WERI-Rb-1 (cell line): ENCODE data around the gene ATRNL1.

Experiments used
- DNase-seq: peaks from one replicate; pipeline ENCODE4 v3.0.0-alpha.2; 2020
- H3K27ac ChIP-seq: fragments of 250-450 bp; sonication (Bioruptor Pico); 2 replicates; pipeline ENCODE4 v1.5.1; 2020; ENCODE audit warnings: mild to moderate bottlenecking, moderate library complexity
- H3K27me3 ChIP-seq: fragments of 250-450 bp; sonication (Bioruptor Pico); 2 replicates; pipeline ENCODE4 v1.5.1; 2021; ENCODE audit warnings: mild to moderate bottlenecking, low read depth, moderate library complexity; ENCODE audit not compliant: insufficient read depth, severe bottlenecking
- H3K36me3 ChIP-seq: fragments of 250-450 bp; sonication (Bioruptor Pico); 2 replicates; pipeline ENCODE4 v1.5.1; 2020; ENCODE audit warnings: mild to moderate bottlenecking, moderate library complexity
- H3K4me3 ChIP-seq: 2 replicates; pipeline ENCODE4 v1.5.1; 2011; ENCODE audit warnings: low read depth, mild to moderate bottlenecking, control low read depth, low read length
- H3K9me3 ChIP-seq: fragments of 250-450 bp; sonication (Bioruptor Pico); 2 replicates; pipeline ENCODE4 v1.5.1; 2021; ENCODE audit warnings: mild to moderate bottlenecking, moderate library complexity; ENCODE audit not compliant: severe bottlenecking
- TF ChIP-seq, protein P1 (sequence below): IDR thresholded peaks from 2 replicates; pipeline ENCODE4 v1.5.1; 2011; ENCODE audit warnings: low read depth, mild to moderate bottlenecking, control low read depth, inconsistent platforms, low read length

The ATRNL1 gene

GRCh38 chr10:115047705-115048104 lies 45.5 kb upstream of the ATRNL1 start:
- H3K4me3 ChIP-seq, result no peak overlapping the region
- H3K9me3 ChIP-seq, result no peaks in the 10 kb centered on the region
- DNase-seq, result no peak
- TF ChIP-seq, protein P1, sequence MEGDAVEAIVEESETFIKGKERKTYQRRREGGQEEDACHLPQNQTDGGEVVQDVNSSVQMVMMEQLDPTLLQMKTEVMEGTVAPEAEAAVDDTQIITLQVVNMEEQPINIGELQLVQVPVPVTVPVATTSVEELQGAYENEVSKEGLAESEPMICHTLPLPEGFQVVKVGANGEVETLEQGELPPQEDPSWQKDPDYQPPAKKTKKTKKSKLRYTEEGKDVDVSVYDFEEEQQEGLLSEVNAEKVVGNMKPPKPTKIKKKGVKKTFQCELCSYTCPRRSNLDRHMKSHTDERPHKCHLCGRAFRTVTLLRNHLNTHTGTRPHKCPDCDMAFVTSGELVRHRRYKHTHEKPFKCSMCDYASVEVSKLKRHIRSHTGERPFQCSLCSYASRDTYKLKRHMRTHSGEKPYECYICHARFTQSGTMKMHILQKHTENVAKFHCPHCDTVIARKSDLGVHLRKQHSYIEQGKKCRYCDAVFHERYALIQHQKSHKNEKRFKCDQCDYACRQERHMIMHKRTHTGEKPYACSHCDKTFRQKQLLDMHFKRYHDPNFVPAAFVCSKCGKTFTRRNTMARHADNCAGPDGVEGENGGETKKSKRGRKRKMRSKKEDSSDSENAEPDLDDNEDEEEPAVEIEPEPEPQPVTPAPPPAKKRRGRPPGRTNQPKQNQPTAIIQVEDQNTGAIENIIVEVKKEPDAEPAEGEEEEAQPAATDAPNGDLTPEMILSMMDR, result no peak
- H3K36me3 ChIP-seq, result no peaks in the 10 kb centered on the region
- no peak overlapping the region for H3K27ac ChIP-seq
- no peaks in the 10 kb centered on the region for H3K27me3 ChIP-seq

DNA sequence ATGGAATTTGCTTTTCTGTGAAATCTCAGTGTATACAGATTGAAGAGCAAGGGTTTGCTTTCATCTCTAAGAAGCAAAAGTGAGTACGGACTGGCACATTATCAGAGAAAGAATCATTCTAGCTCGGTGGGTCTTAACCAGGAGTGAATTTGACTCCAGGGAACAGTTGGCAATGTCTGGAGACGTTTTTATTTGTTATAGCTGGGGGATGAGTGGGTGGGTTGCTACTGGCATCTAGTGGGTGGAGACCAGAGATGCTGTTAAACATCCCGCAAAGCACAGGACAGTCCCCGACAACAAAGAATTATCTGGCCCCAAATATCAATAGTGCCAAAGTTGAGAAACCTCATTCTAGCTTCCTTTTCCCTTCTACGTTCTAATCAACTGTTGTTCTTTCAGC lies 43.8 kb upstream of the ATRNL1 start:
- Histone ChIP-seq H3K9me3 (no peaks in the 10 kb centered on the region), H3K36me3 (no peaks in the 10 kb centered on the region), H3K27me3 (no peaks in the 10 kb centered on the region), H3K27ac (no peak overlapping the region), H3K4me3 (no peak overlapping the region)
- DNase-seq, result no peak
- TF ChIP-seq, protein P1, result no peak

- no peak for DNase-seq
- H3K36me3 ChIP-seq, result no peaks in the 10 kb centered on the region
Observed at GRCh38 chr10:115049960-115050359, 43.2 kb upstream of the ATRNL1 start.

DNA sequence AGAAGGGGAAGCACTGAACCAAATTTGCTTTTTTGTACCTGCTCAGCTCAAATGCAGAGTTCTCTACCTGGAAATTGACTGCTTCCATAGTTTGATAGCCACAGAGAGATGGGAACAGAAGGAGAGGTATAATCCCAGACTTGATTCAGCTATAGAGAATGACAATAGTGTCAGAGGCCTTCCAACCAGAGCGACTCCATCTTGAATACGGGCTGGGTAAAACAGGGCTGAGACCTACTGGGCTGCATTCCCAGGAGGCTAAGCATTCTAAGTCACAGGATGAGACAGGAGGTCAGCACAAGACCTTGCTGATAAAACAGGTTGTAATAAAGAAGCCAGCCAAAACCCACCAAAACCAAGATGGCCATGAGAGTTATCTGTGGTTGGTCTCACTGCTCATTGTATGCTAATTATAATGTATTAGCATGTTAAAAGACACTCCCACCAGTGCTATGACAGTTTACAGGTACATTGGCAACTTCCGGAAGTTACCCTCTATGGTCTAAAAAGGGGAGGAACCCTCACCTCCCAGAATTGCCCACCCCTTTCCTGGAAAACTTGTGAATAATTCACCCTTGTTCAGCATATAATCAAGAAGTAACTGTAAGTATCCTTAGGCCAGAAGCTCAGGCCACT lies 42.7 kb upstream of the ATRNL1 start:
- no peak for DNase-seq
- no peaks in the 10 kb centered on the region for H3K9me3 ChIP-seq
- H3K27ac ChIP-seq, result no peak overlapping the region
- TF ChIP-seq, protein P1, result no peak
- H3K4me3 ChIP-seq, result no peak overlapping the region
- no peaks in the 10 kb centered on the region for H3K27me3 ChIP-seq
- no peaks in the 10 kb centered on the region for H3K36me3 ChIP-seq

More at GRCh38 chr10:115049960-115050359, 43.2 kb upstream of the ATRNL1 start:
- H3K9me3 ChIP-seq, result no peaks in the 10 kb centered on the region
- TF ChIP-seq, protein P1, result no peak
- H3K27ac ChIP-seq, result no peak overlapping the region
- H3K4me3 ChIP-seq, result no peak overlapping the region
- H3K27me3 ChIP-seq, result no peaks in the 10 kb centered on the region

GRCh38 chr10:115051216-115051615 lies 41.9 kb upstream of the ATRNL1 start:
- Histone ChIP-seq H3K27ac (no peak overlapping the region), H3K27me3 (no peaks in the 10 kb centered on the region), H3K9me3 (no peaks in the 10 kb centered on the region), H3K4me3 (no peak overlapping the region), H3K36me3 (no peaks in the 10 kb centered on the region)
- TF ChIP-seq, protein P1, result no peak
- no peak for DNase-seq

DNA sequence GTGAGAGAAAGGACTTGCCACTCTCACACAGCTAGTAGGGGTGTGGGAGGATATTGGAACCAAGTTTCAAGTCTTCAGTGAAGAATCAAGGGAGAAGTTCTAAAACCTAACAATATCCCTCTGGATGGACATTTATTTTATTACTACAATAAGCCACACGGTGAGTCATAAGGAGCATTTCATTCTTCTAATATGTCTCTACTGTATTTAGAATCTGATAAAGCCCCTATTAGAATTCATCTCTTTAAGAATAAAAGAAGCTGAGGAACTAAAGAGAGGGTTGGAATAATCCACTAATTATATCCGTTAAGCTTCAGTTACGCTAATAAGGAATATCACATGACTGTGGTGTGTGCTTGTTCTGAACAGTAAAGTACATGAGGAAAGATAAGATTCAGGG lies 40.9 kb upstream of the ATRNL1 start:
- H3K27ac ChIP-seq, result no peak overlapping the region
- DNase-seq, result no peak

More for the DNA sequence above, 40.9 kb upstream of the ATRNL1 start:
- TF ChIP-seq, protein P1, result no peak
- Histone ChIP-seq H3K4me3 (no peak overlapping the region), H3K36me3 (no peaks in the 10 kb centered on the region), H3K9me3 (no peaks in the 10 kb centered on the region), H3K27me3 (no peaks in the 10 kb centered on the region)
